DMS79 (cell line): ENCODE results near the gene ORAI2.

Experiments
- DNase-seq: peaks from one replicate; lab custom pipeline; 2025; lab: John Stamatoyannopoulos, UW

ORAI2 gene

GRCh38 chr7:102415685-102416225 is 17.6 kb upstream of the ORAI2 start:
- DNase-seq = no peak

- DNase-seq = no peak
Measured at GRCh38 chr7:102416406-102416805, 17.0 kb upstream of the ORAI2 start.

DNA sequence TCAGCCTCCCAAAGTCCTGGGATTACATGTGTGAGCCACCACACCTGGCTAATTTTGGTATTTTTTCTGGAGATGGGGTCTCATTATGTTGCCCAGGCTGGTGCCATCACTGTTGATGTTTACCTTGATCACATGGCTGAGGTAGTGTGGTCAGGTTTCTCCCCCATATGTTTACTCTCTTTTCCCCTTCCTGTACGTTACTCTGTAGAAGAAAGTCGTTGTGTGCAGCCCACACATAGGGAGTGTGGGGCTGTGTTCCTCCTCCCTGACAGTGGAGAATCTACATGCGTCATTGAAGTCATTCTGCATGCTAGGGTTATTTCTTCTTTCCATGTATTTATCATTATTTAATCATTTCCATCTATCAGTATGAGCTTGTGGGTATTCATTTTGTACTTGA is 16.3 kb upstream of the ORAI2 start:
- DNase-seq = no peak

DNA sequence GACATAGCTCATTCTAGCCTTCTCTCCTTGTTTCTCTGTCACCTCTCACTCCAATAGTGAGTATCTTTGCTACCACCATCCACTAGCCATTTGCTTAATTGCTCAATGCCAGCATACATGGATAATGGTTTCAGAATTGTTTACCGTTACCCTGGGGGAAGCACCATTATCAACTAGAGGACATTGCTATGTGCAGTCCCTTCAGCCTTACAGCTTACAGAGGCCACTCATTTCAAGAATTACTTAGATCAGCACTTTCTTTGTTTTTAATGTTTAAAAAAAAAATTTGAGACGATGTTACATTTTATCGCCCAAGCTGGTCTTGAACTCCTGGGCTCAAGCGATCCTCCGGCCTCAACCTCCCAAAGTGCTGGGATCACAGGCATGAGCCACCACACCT is 14.8 kb upstream of the ORAI2 start:
- DNase-seq = no peak

DNA sequence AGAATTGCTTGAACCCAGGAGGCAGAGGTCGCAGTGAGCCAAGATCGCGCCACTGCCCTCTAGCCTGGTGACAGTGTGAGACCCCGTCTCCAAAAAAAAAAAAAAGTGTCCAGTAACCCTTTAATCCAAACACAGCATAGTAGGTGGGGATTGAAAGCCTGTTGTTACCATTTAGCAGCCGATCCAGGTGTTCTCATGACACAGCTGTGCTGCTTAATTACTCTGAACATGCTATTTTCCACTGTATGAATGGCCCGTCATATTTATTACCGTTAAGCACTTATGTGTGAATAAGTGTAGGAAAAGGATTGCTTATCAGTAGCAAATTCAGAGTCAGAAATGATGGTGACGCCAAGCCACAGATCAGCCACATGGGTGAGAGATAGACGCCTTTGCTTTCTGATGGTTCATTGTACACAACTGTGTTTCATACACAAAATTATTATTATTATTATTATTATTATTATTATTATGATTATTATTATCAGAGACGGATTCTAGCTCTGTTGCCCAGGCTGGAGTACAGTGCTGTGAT is 11.6 kb upstream of the ORAI2 start:
- DNase-seq = no peak

DNA sequence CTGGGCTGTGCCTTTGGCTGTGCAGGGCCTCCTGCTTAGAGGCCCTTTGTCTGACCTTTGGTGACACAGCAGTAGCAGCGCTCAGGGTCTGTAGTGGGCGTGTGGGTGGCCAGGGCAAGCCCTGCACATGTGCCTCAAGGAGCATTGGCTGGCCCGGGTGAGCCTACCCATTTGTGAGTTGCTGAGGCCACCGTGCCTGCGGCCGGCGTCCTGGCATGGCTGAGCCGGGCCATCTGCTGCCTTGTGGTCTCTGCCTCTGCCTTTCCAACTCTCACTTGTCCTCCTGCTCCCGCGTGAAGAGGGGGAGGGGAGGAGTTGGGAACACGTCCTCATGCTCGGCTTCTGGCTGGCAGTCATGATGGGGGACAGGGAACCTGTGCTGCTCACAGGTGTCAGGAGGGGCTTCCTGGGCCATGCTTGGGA is 9.2 kb upstream of the ORAI2 start:
- DNase-seq = no peak

- no peak for DNase-seq
Measured at GRCh38 chr7:102424787-102425218, 8.6 kb upstream of the ORAI2 start.

GRCh38 chr7:102425639-102426267 is 7.6 kb upstream of the ORAI2 start:
- DNase-seq = no peak

GRCh38 chr7:102426268-102427018 is 6.9 kb upstream of the ORAI2 start:
- no peak for DNase-seq

DNA sequence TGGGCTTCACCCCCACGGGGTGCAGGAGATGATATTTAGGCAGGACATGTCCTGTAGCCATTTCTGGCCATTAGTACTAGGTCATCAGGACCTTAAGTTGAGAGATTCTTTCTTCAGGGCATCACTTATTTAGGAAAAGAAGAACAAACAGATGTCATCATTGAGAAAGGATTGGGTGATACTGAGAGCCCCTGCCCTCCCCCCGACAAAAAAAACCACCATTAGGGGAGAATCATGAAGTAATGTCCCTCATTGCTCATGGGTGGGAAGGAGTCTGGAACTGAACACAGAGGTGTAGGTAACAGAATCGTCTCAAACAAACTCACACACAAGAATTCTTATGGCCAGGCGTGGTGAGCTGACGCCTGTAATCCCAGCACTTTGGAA is 6.4 kb upstream of the ORAI2 start:
- no peak for DNase-seq

GRCh38 chr7:102429141-102429899 is 4.1 kb upstream of the ORAI2 start:
- no peak for DNase-seq

GRCh38 chr7:102431617-102432298 is 1.6 kb upstream of the ORAI2 start:
- peak; percentile 38 for DNase-seq

DNA sequence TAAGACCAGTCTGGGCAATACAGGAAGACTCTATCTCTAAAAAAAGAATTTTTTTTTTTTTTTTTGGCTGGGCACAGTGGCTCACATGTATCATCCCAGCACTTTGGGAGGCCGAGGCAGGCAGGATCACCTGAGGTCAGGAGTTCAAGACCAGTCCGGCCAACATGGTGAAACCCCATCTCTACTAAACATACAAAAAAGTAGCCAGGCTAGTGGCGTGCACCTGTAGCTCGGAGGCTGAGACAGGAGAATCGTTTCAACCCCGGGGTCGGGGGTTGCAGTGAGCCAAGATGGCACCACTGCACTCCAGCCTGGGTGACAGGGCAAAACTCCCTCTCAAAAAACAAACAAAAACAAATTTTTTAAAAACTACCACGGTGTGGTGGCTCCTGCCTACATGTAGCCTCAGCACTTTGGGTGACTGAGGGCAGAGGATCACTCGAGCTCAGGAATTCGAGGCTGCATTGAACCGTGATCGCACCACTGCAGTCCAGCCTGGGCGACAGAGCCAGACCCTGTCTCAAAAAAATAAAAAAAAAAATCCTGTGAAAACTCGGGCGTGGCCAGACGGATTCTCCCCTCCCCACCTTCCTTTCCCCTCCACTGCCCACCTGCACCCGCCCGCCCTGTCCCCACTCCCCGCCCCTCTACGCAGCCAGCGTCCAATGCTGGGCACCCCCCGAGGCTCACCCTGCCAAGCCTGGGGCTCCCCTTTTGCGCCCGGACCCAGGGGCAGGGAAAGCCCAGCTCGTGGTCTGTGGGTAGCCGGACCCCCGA is 745 bp upstream of the ORAI2 start:
- DNase-seq = peak; percentile 17

DNA sequence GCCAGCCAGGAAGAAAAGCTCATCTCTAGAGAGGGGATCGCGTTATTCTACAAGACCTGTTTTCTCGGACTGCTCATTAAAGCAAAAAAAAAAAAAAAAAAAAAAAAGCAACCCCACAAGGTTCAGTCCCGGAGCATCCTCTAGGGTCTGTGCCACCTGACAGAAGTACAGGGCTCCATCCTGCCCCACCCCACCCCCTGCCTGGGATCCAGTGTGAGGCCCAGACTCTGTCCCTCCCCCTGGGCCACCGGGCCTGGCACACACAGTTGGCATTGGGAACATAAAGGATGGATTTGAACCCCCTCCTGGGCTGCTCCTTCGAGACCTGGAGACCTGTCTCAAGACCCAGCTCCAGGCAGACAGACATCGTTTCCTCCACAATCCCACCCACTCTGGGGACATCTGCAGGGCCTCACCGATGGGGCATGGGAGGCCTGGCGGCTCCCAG is 688 bp downstream of the ORAI2 start:
- no peak for DNase-seq

GRCh38 chr7:102436118-102436517 is 2.7 kb downstream of the ORAI2 start:
- DNase-seq = no peak

- no peak for DNase-seq
Measured at GRCh38 chr7:102439963-102440795, 6.8 kb downstream of the ORAI2 start.

- no peak for DNase-seq
Measured at GRCh38 chr7:102444961-102445673, 11.7 kb downstream of the ORAI2 start.

- DNase-seq = no peak
Measured at GRCh38 chr7:102445674-102446071, 12.3 kb downstream of the ORAI2 start.

- no peak for DNase-seq
Measured at GRCh38 chr7:102446387-102447156, 13.2 kb downstream of the ORAI2 start.
